ENCODE results near the gene CBFA2T2. TPM values are rescaled to one million over a fixed set of nuclear protein-coding genes. Genes with fewer than 3 reads are reported as not detected.

CBFA2T2 gene
- total and polyA plus RNA-seq, 9 donors, result 9.4 to 29.8 (median 21.2) TPM

DNA sequence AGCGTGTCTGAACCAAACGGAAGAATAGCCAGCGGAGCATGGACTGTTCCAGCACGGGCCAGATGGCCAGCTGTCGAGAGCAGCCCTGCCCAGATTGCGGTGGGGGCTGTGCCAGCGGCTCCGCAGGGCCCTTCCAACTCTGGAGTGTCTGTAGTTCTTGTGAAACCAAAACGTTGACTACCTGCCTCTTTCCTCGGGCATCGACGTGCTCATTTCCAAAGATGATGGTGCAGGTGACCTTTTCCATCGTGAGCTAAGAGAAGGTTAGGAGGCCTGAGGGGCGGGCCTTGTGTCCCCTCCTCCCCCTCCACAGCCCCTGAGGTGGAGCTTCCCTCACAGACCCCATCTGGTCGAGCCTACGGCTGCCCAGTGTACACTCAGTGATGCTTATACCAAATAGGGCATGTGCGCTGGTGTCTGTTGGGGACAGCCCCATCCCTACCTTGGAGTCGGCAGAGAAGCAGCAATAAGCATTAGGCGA, 159.3 kb downstream of the CBFA2T2 start:
- Histone ChIP-seq H3K4me1 (ENCODE audit: insufficient read depth) (peaks cover 8% of the 10 kb centered on the region), H3K4me3 (no peak overlapping the region), H3K27ac (peak overlapping the region in 1 of 2 donors; percentile 37), H3K27me3 (no peaks in the 10 kb centered on the region), H3K9me3 (no peaks in the 10 kb centered on the region), H3K36me3 (no peaks in the 10 kb centered on the region)
- peak; percentile 63 to 79 (median 69) for DNase-seq
- WGBS, 3 donors, result 29 to 56% (median 34%) methylated on average over 19 of the region's 19 CpGs
- intact Hi-C loops (cut with DNase I), result loop anchor here in 2 of 4 donors (5.0 to 10.0 kb wide), 2 partner anchors 154 to 187 kb away; partner anchors contain the start of gene CBFA2T2 (in 1 of the 2)
- no peak for TF ChIP-seq POLR2A (IDR thresholded peaks at IDR 0.05)
- TF ChIP-seq, protein P1, sequence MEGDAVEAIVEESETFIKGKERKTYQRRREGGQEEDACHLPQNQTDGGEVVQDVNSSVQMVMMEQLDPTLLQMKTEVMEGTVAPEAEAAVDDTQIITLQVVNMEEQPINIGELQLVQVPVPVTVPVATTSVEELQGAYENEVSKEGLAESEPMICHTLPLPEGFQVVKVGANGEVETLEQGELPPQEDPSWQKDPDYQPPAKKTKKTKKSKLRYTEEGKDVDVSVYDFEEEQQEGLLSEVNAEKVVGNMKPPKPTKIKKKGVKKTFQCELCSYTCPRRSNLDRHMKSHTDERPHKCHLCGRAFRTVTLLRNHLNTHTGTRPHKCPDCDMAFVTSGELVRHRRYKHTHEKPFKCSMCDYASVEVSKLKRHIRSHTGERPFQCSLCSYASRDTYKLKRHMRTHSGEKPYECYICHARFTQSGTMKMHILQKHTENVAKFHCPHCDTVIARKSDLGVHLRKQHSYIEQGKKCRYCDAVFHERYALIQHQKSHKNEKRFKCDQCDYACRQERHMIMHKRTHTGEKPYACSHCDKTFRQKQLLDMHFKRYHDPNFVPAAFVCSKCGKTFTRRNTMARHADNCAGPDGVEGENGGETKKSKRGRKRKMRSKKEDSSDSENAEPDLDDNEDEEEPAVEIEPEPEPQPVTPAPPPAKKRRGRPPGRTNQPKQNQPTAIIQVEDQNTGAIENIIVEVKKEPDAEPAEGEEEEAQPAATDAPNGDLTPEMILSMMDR (IDR thresholded peaks at IDR 0.05), result no peak

DNA sequence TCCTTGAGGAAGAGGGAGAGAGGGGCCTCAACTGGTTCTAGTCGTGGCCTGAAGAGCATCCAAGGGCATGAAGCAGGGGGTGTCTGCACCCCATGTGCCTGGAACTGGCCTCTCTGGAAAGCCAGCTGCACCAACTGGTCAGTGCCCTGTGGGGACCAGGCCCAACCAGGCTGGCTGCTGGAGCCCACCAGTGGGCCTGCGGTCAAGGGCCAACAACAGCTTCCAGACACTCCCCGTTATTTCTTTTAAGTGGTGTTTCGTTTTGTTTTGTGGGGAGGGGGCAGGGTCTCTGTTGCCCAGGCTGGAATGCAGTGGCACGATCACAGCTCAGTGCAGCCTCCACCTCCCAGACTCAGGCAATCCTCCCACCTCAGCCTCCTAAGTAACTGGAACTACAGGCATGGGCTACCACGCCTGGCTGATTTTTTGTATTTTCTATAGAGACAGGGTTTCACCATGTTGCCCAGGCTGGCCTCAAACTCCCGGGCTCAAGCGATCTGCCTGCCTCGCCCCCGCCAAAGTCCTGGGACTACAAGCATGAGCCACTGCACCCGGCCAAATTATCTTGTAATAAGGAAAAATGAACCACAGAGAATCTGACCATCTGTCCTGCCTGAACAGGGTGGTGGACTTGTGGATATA, 160.3 kb downstream of the CBFA2T2 start:
- TF ChIP-seq EP300 (IDR thresholded peaks at IDR 0.05) (no peak), POLR2A (IDR thresholded peaks at IDR 0.05) (peak; percentile 24)
- TF ChIP-seq, protein P1 (IDR thresholded peaks at IDR 0.05), result no peak
- H3K4me3 ChIP-seq, result no peak overlapping the region
- intact Hi-C loops (cut with DNase I), result loop anchor here in 2 of 4 donors (10.0 kb wide), 2 partner anchors 175 to 195 kb away; no protein-coding TSS in a partner anchor
- no peaks in the 10 kb centered on the region for H3K9me3 ChIP-seq
- peaks cover 8% of the 10 kb centered on the region for H3K4me1 ChIP-seq (ENCODE audit: insufficient read depth)
- 68 to 79% (median 77%) methylated on average over 11 of the region's 11 CpGs for WGBS, 3 donors
- no peak overlapping the region for H3K27ac ChIP-seq
- no peaks in the 10 kb centered on the region for H3K36me3 ChIP-seq
- no peaks in the 10 kb centered on the region for H3K27me3 ChIP-seq
- DNase-seq, result peak in 1 of 5 donors; percentile 34

DNA sequence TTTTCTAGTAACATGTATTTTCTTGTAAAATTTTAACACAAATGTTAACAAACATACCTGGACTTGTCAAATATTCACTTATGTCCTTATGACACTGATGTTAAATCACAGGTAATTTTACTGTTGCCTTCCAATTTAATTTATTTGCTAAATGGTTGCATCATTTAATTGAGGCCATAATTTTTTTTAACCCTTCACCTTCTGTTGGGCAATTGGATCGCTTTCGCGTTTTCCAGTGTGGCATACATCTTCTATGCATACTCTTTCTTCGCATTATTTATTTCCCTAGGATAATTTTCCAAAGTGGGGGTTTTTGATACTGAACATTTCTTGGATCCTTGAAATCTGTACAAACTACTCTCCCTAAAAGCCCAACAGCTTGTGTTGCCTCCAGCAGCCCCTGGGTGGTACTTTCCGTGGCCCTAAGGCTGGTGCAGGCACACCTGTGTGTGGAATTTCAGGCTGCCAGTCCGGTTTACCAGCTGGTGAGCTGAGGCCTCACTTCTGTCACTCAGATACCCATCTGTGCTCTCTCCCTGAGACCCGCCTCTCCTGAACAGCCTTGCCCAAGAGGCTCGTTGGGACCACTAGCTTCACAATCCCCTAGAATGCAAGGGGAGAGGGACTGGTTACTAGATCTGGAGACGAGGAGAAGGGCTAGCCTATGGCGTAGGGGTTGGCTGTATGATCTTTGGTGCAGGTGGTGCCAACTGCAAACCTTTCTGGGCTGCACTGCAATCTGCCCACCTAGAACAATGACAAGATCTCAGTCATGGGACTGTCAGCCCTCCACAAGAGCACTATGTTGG, 161.1 kb downstream of the CBFA2T2 start:
- H3K36me3 ChIP-seq, result no peaks in the 10 kb centered on the region
- no peak overlapping the region for H3K27ac ChIP-seq
- peaks cover 8% of the 10 kb centered on the region for H3K4me1 ChIP-seq (ENCODE audit: insufficient read depth)
- WGBS, 3 donors, result 68 to 76% (median 69%) methylated on average over 10 of the region's 10 CpGs
- H3K27me3 ChIP-seq, result no peaks in the 10 kb centered on the region
- DNase-seq, result no peak
- intact Hi-C loops (cut with DNase I), result loop anchor here in 2 of 4 donors (10.0 kb wide), 2 partner anchors 176 to 196 kb away; no protein-coding TSS in a partner anchor
- TF ChIP-seq, protein P1 (IDR thresholded peaks at IDR 0.05), result no peak
- TF ChIP-seq EP300 (IDR thresholded peaks at IDR 0.05), result no peak
- no peak for TF ChIP-seq POLR2A (IDR thresholded peaks at IDR 0.05)
- no peak overlapping the region for H3K4me3 ChIP-seq
- H3K9me3 ChIP-seq, result no peaks in the 10 kb centered on the region

DNA sequence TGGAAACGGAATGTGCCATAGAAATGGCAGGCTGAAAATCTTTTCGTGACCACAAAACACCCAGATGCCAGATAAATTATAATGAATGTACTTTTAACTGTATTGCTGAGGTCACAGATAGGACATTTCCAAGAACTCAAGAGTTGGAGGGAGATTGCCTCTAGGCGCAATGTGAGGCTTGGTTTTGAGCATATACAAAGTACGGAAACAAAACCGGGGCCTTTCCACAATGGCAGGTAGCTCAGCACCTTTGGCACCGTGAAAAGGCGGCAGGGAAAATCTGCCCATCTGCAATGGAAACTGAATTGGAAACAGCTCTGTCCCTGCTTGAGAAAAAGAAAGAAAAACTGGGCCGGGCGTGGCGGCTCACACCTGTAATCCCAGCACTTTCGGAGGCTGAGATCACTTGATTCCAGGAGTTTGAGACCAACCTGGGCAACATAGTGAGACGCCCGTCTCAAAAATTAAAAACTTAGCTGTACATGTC, 161.7 kb downstream of the CBFA2T2 start:
- Histone ChIP-seq H3K36me3 (no peaks in the 10 kb centered on the region), H3K27me3 (no peaks in the 10 kb centered on the region), H3K4me3 (no peak overlapping the region), H3K4me1 (ENCODE audit: insufficient read depth) (peaks cover 8% of the 10 kb centered on the region), H3K9me3 (no peaks in the 10 kb centered on the region), H3K27ac (no peak overlapping the region)
- TF ChIP-seq, protein P1 (IDR thresholded peaks at IDR 0.05), result no peak
- TF ChIP-seq EP300 (IDR thresholded peaks at IDR 0.05) (no peak), POLR2A (IDR thresholded peaks at IDR 0.05) (no peak)
- 72 to 75% (median 75%) methylated on average over 13 of the region's 13 CpGs for WGBS, 3 donors
- intact Hi-C loops (cut with DNase I), result loop anchor here in 2 of 4 donors (10.0 kb wide), 2 partner anchors 177 to 197 kb away; no protein-coding TSS in a partner anchor
- no peak for DNase-seq
